UCSD-AML1 (cell line): Measurements from ENCODE around the gene TRPV3.
"Not testable (repeated sequence)": the region's sequence is repeated elsewhere in the genome, so short reads cannot be mapped to it uniquely, and the experiment has no call there.

ENCODE experiments used
- DNase-seq: peaks from one replicate; lab custom pipeline; 2025; ENCODE audit not compliant: unreplicated experiment; lab: John Stamatoyannopoulos, UW

The TRPV3 gene

GRCh38 chr17:3527468-3527867 is 30.1 kb downstream of the TRPV3 start:
- DNase-seq, result no peak

GRCh38 chr17:3526971-3527370 is 30.6 kb downstream of the TRPV3 start:
- no peak for DNase-seq

GRCh38 chr17:3526491-3526890 is 31.1 kb downstream of the TRPV3 start:
- DNase-seq, result no peak

GRCh38 chr17:3524024-3524423 is 33.6 kb downstream of the TRPV3 start:
- no peak for DNase-seq

GRCh38 chr17:3519472-3519871 is 38.1 kb downstream of the TRPV3 start:
- DNase-seq, result not testable (repeated sequence)

- no peak for DNase-seq
Observed at GRCh38 chr17:3514873-3515272, 42.7 kb downstream of the TRPV3 start.

GRCh38 chr17:3514167-3514566 is 43.4 kb downstream of the TRPV3 start:
- not testable (repeated sequence) for DNase-seq

GRCh38 chr17:3513305-3514035 is 44.1 kb downstream of the TRPV3 start:
- no peak for DNase-seq

- no peak for DNase-seq
Observed at GRCh38 chr17:3512505-3513171, 45.0 kb downstream of the TRPV3 start.

- no peak for DNase-seq
Observed at GRCh38 chr17:3511852-3512504, 45.6 kb downstream of the TRPV3 start.

GRCh38 chr17:3510090-3510489 is 47.5 kb downstream of the TRPV3 start:
- DNase-seq, result no peak

GRCh38 chr17:3507869-3508268 is 49.7 kb downstream of the TRPV3 start:
- no peak for DNase-seq

- DNase-seq, result no peak
Observed at GRCh38 chr17:3507071-3507470, 50.5 kb downstream of the TRPV3 start.

GRCh38 chr17:3506054-3506453 is 51.6 kb downstream of the TRPV3 start:
- no peak for DNase-seq

- DNase-seq, result no peak
Observed at GRCh38 chr17:3505008-3505407, 52.6 kb downstream of the TRPV3 start.

- DNase-seq, result no peak
Observed at GRCh38 chr17:3503285-3503684, 54.3 kb downstream of the TRPV3 start.

GRCh38 chr17:3502466-3502865 is 55.1 kb downstream of the TRPV3 start:
- DNase-seq, result no peak

GRCh38 chr17:3501344-3501743 is 56.3 kb downstream of the TRPV3 start:
- no peak for DNase-seq

GRCh38 chr17:3497101-3497500 is 60.5 kb downstream of the TRPV3 start:
- DNase-seq, result no peak

- no peak for DNase-seq
Observed at GRCh38 chr17:3485481-3486068, 72.0 kb downstream of the TRPV3 start.

GRCh38 chr17:3482852-3483251 is 74.8 kb downstream of the TRPV3 start:
- DNase-seq, result no peak

GRCh38 chr17:3479988-3480387 is 77.6 kb downstream of the TRPV3 start:
- DNase-seq, result no peak
